ENCODE measurements around the gene ROBO3. TPM values are rescaled to one million over a fixed set of nuclear protein-coding genes. Genes with fewer than 3 reads are reported as not detected.

Gene ROBO3
- total and polyA plus RNA-seq, 2 of the 8 experiments (the other 6 are each of a cell fraction or from before 2014, with no cell fraction given) = 12.1 to 24.6 TPM

DNA sequence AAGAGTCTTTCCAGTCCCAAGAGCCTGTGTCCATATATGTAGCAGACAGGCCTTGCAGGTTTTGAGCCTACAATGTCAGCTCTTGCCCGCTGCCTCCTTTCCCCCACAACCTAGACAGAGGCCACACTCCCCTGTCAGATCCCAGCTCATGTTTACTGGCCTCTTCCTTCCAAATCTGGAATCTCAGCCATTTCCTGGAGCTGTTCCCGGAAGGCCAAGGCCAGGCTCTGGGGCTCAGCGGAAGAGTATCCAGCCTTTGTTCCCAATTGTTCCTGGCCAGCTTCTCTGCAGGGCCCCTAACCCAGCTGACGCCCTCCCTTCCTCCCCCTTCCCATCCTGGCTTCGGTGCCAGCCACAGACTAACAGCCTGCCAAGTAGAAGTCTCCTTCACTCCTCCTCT, 33.5 kb downstream of the ROBO3 start:
- no peaks in the 10 kb centered on the region for H3K23me2 ChIP-seq (ENCODE audit: low read depth, low read length)
- peaks cover 0 to 6% (median 0%) of the 10 kb centered on the region in 4 experiments; a peak in 3 of 7 replicates for H3K27me3 ChIP-seq (replicated peaks in 1 of 4; ENCODE audit: control insufficient read depth in 3 of 4, extremely low read depth in 1 of 4, insufficient read depth in 3 of 4, low read length in 3 of 4)
- H2AFZ ChIP-seq (ENCODE audit: low read length) = 0 out of 2 replicates have a peak overlapping the region, but pooled peaks have one; percentile 26
- no peak overlapping the region for H3K23ac ChIP-seq (ENCODE audit: insufficient read length)
- H4K8ac ChIP-seq (ENCODE audit: extremely low read depth, insufficient read depth, low read length) = no peak overlapping the region
- H4K5ac ChIP-seq (ENCODE audit: insufficient read length, low read depth, low read length) = no peak overlapping the region
- ChIA-PET CTCF (ENCODE audit: partially characterized antibody) (interaction anchor here (0.8 to 4.1 kb wide), 13 partner anchors 10 to 455 kb away, joined by 3 to 13 read pairs (median 6); no protein-coding TSS in a partner anchor), POLR2A (ENCODE audit: partially characterized antibody) (interaction anchor here (1.2 to 1.7 kb wide), 2 partner anchors 10 to 55 kb away, joined by 3 to 5 read pairs; partner anchors contain the start of gene CCDC15)
- no peak overlapping the region for H2BK120ac ChIP-seq (replicated peaks; ENCODE audit: low read depth, low read length)
- H4K20me1 ChIP-seq (replicated peaks in 1 of 2; ENCODE audit: control insufficient read depth in 1 of 2, insufficient read depth in 2 of 2, low read length in 2 of 2) = no peaks in the 10 kb centered on the region
- no peak overlapping the region for H3K14ac ChIP-seq (ENCODE audit: insufficient read length)
- no peak overlapping the region for H3K4me2 ChIP-seq (ENCODE audit: insufficient read depth in 1 of 2, low read depth in 2 of 2, low read length in 2 of 2)
- peak overlapping the region; percentile 55; the same call in 1 of the 2 replicates for H2BK12ac ChIP-seq (ENCODE audit: low read depth, low read length)
- H3K36me3 ChIP-seq (ENCODE audit: control insufficient read depth in 2 of 4, insufficient read depth in 4 of 4, low read length in 3 of 4) = no peaks in the 10 kb centered on the region
- H3K4me1 ChIP-seq (replicated peaks in 1 of 4; ENCODE audit: control insufficient read depth in 3 of 4, insufficient read depth in 4 of 4, low read length in 3 of 4) = peaks cover 0 to 2% (median 1%) of the 10 kb centered on the region in 4 experiments; a peak in 3 of 7 replicates
- peak in 1 of 2 experiments; percentile 47 for DNase-seq (ENCODE audit: low read depth in 1 of 2, low spot score in 2 of 2)
- H3K79me2 ChIP-seq (ENCODE audit: control insufficient read depth in 1 of 2, insufficient read depth in 2 of 2, low read length in 2 of 2) = no peaks in the 10 kb centered on the region
- no peak overlapping the region for H3K56ac ChIP-seq (replicated peaks; ENCODE audit: insufficient read length, low read depth, low read length)
- H3K79me1 ChIP-seq (ENCODE audit: low read depth, low read length) = no peaks in the 10 kb centered on the region
- no peaks in the 10 kb centered on the region for H3K9me3 ChIP-seq (ENCODE audit: insufficient read depth in 2 of 2, low read depth in 1 of 2, low read length in 1 of 2)
- H2BK20ac ChIP-seq (ENCODE audit: low read length) = peak overlapping the region; percentile 50; the same call in 1 of the 2 replicates
- H3K4me3 ChIP-seq (ENCODE audit: extremely low read depth in 1 of 4, insufficient read depth in 2 of 4, low read depth in 3 of 4, low read length in 4 of 4) = no peak overlapping the region
- no peak overlapping the region for H4K91ac ChIP-seq (replicated peaks; ENCODE audit: insufficient read length, low read length)
- no peak overlapping the region for H2BK15ac ChIP-seq (ENCODE audit: low read length)
- no peak overlapping the region; the same call in 1 of the 2 replicates for H2BK5ac ChIP-seq (ENCODE audit: low read depth, low read length)
- 68% methylated on average over 5 of the region's 5 CpGs; no CpG with 5 or more reads in 1 of the 2 experiments for WGBS, 2 experiments (ENCODE audit: extremely low coverage in 1 of 2, insufficient coverage in 1 of 2, insufficient read length in 1 of 2, insufficient replicate concordance in 2 of 2, low coverage in 1 of 2, low lambda C conversion rate in 2 of 2, missing lambda C conversion rate in 1 of 2)
- H3K4ac ChIP-seq (replicated peaks; ENCODE audit: insufficient read length, low read depth, low read length) = no peak overlapping the region
- no peak overlapping the region for H3K27ac ChIP-seq (ENCODE audit: low read depth, low read length)
- no peak overlapping the region; the same call in 1 of the 2 replicates for H3K18ac ChIP-seq (ENCODE audit: extremely low read depth, low read length)
- H2AK5ac ChIP-seq (ENCODE audit: low read depth, low read length) = no peak overlapping the region
- FAIRE-seq = no peak
- H3K9ac ChIP-seq (replicated peaks in 1 of 4; ENCODE audit: extremely low read depth in 1 of 4, low read depth in 3 of 4, low read length in 3 of 4) = no peak overlapping the region
- TF ChIP-seq POLR2AphosphoS5 (IDR thresholded peaks at IDR 0.05; ENCODE audit: low read depth, low read length) (no peak), SP1 (IDR thresholded peaks at IDR 0.05; ENCODE audit: low read depth, low read length) (no peak), SRF (IDR thresholded peaks at IDR 0.05; ENCODE audit: low read depth, low read length) (no peak), JUN (IDR thresholded peaks at IDR 0.05; ENCODE audit: low read depth, low read length) (no peak), GTF2F1 (IDR thresholded peaks at IDR 0.05; ENCODE audit: borderline replicate concordance, low read depth, low read length) (no peak), GABPA (IDR thresholded peaks at IDR 0.05; ENCODE audit: borderline replicate concordance, insufficient read depth, low read length) (no peak), SAP30 (IDR thresholded peaks at IDR 0.05; ENCODE audit: insufficient read depth, insufficient replicate concordance, low read length) (no peak), KDM5A (IDR thresholded peaks at IDR 0.05; ENCODE audit: low read length) (no peak), TBP (IDR thresholded peaks at IDR 0.05; ENCODE audit: low read depth, low read length) (no peak)
- TF ChIP-seq, protein P1, sequence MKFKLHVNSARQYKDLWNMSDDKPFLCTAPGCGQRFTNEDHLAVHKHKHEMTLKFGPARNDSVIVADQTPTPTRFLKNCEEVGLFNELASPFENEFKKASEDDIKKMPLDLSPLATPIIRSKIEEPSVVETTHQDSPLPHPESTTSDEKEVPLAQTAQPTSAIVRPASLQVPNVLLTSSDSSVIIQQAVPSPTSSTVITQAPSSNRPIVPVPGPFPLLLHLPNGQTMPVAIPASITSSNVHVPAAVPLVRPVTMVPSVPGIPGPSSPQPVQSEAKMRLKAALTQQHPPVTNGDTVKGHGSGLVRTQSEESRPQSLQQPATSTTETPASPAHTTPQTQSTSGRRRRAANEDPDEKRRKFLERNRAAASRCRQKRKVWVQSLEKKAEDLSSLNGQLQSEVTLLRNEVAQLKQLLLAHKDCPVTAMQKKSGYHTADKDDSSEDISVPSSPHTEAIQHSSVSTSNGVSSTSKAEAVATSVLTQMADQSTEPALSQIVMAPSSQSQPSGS (IDR thresholded peaks at IDR 0.05; ENCODE audit: low read length) = no peak
- TF ChIP-seq, protein P2, sequence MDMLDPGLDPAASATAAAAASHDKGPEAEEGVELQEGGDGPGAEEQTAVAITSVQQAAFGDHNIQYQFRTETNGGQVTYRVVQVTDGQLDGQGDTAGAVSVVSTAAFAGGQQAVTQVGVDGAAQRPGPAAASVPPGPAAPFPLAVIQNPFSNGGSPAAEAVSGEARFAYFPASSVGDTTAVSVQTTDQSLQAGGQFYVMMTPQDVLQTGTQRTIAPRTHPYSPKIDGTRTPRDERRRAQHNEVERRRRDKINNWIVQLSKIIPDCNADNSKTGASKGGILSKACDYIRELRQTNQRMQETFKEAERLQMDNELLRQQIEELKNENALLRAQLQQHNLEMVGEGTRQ (IDR thresholded peaks at IDR 0.05; ENCODE audit: low read length) = no peak

All from H1 (cell line).